Lower leg skin (tissue), 3 donors: ENCODE results near the gene PACRG.

Source experiments
- CTCF ChIP-seq, 3 donors: fragments of 450-650 bp; IDR thresholded peaks; one replicate each; pipeline ENCODE4 v1.5.1; 2016; ENCODE audit warnings: antibody characterized with exemption in 3 of 3, mild to moderate bottlenecking in 3 of 3, moderate library complexity in 2 of 3
- POLR2A ChIP-seq, 2 donors: fragments of 450-650 bp; IDR thresholded peaks; one replicate each; pipeline ENCODE4 v1.6.1; 2016 to 2017; ENCODE audit warnings: antibody characterized with exemption in 2 of 2, mild to moderate bottlenecking in 1 of 2, moderate library complexity in 1 of 2

- TF ChIP-seq CTCF (IDR thresholded peaks at IDR 0.05) = no peak
- no peak for TF ChIP-seq POLR2A (IDR thresholded peaks at IDR 0.05)
Observed at GRCh38 chr6:163173741-163174140, 446.0 kb downstream of the PACRG start.
